Uterus (tissue), 2 donors: ENCODE results near the gene LINGO1.

Experiments
- CTCF ChIP-seq, 4 experiments: fragments of 200-600 bp in 2 of 4; fragments of 450-650 bp in 2 of 4; sonication (generic) in 2 of 4; IDR thresholded peaks; one replicate each; pipeline ENCODE4 v1.5.1; 2016 to 2019; ENCODE audit warnings: antibody characterized with exemption in 4 of 4, mild to moderate bottlenecking in 2 of 4, moderate library complexity in 1 of 4
- POLR2A ChIP-seq, 2 donors: fragments of 450-650 bp; IDR thresholded peaks; one replicate each; pipeline ENCODE4 v1.6.1; 2016; ENCODE audit warnings: antibody characterized with exemption in 2 of 2, mild to moderate bottlenecking in 1 of 2, moderate library complexity in 1 of 2

- no peak for TF ChIP-seq CTCF (IDR thresholded peaks at IDR 0.05)
- TF ChIP-seq POLR2A (IDR thresholded peaks at IDR 0.05) = no peak
These were observed 3.4 kb downstream of the LINGO1 start for GRCh38 chr15:77629070-77630030.
